Mucosa of rectum (tissue), 2 donors: ENCODE measurements around the gene GRIA1.

Experiments used
- H3K27ac ChIP-seq, 2 donors: one replicate each; pipeline ENCODE4 v1.7.0; 2013; ENCODE audit warnings: inconsistent platforms in 2 of 2, low read depth in 2 of 2, low read length in 2 of 2
- H3K27me3 ChIP-seq, 2 donors: one replicate each; pipeline ENCODE4 v1.7.0; 2013; ENCODE audit warnings: low read length in 2 of 2; ENCODE audit not compliant: control insufficient read depth in 2 of 2, insufficient read depth in 2 of 2
- H3K36me3 ChIP-seq, 2 donors: one replicate each; pipeline ENCODE4 v1.7.0; 2013; ENCODE audit warnings: low read length in 2 of 2; ENCODE audit not compliant: control insufficient read depth in 2 of 2, insufficient read depth in 2 of 2
- H3K4me1 ChIP-seq, 2 donors: one replicate each; pipeline ENCODE4 v1.7.0; 2013; ENCODE audit warnings: low read length in 2 of 2, mild to moderate bottlenecking in 1 of 2; ENCODE audit not compliant: control insufficient read depth in 2 of 2, insufficient read depth in 2 of 2
- H3K4me3 ChIP-seq, 2 donors: one replicate each; pipeline ENCODE4 v1.7.0; 2013; ENCODE audit warnings: low read length in 2 of 2
- H3K9ac ChIP-seq, 2 donors: one replicate each; pipeline ENCODE4 v1.7.0; 2013; ENCODE audit warnings: low read length in 2 of 2, low read depth in 1 of 2, mild to moderate bottlenecking in 1 of 2
- H3K9me3 ChIP-seq, 2 donors: one replicate each; pipeline ENCODE4 v1.7.0; 2013; ENCODE audit warnings: low read length in 2 of 2; ENCODE audit not compliant: control insufficient read depth in 2 of 2
- donor health status: healthy.
- donor health status: Normal muscosa, but diverticular disease.

GRIA1 gene

GRCh38 chr5:153539983-153540382 lies 49.5 kb downstream of the GRIA1 start:
- Histone ChIP-seq H3K36me3 (no peaks in the 10 kb centered on the region), H3K4me3 (no peak overlapping the region), H3K27ac (no peak overlapping the region), H3K9me3 (peaks cover 0 to 2% of the 10 kb centered on the region in 2 donors), H3K9ac (no peak overlapping the region), H3K27me3 (no peaks in the 10 kb centered on the region), H3K4me1 (no peaks in the 10 kb centered on the region)

- Histone ChIP-seq H3K4me3 (no peak overlapping the region), H3K27ac (no peak overlapping the region), H3K4me1 (no peaks in the 10 kb centered on the region), H3K27me3 (no peaks in the 10 kb centered on the region), H3K36me3 (no peaks in the 10 kb centered on the region), H3K9ac (no peak overlapping the region), H3K9me3 (no peaks in the 10 kb centered on the region)
These were observed 52.1 kb downstream of the GRIA1 start for GRCh38 chr5:153542536-153542935.

- no peak overlapping the region for H3K4me3 ChIP-seq
- H3K4me1 ChIP-seq = no peaks in the 10 kb centered on the region
- no peaks in the 10 kb centered on the region for H3K9me3 ChIP-seq
- H3K9ac ChIP-seq = no peak overlapping the region
- no peaks in the 10 kb centered on the region for H3K36me3 ChIP-seq
- H3K27ac ChIP-seq = no peak overlapping the region
- H3K27me3 ChIP-seq = no peaks in the 10 kb centered on the region
These were observed 52.8 kb downstream of the GRIA1 start for GRCh38 chr5:153543288-153543687.

GRCh38 chr5:153543959-153544470 lies 53.5 kb downstream of the GRIA1 start:
- H3K4me3 ChIP-seq = no peak overlapping the region
- no peaks in the 10 kb centered on the region for H3K4me1 ChIP-seq
- H3K27ac ChIP-seq = no peak overlapping the region
- no peaks in the 10 kb centered on the region for H3K36me3 ChIP-seq
- no peak overlapping the region for H3K9ac ChIP-seq
- H3K27me3 ChIP-seq = no peaks in the 10 kb centered on the region
- H3K9me3 ChIP-seq = no peaks in the 10 kb centered on the region

- H3K36me3 ChIP-seq = no peaks in the 10 kb centered on the region
- H3K27me3 ChIP-seq = no peaks in the 10 kb centered on the region
- no peaks in the 10 kb centered on the region for H3K9me3 ChIP-seq
- H3K4me3 ChIP-seq = no peak overlapping the region
- H3K9ac ChIP-seq = no peak overlapping the region
- no peak overlapping the region for H3K27ac ChIP-seq
- H3K4me1 ChIP-seq = no peaks in the 10 kb centered on the region
These were observed 54.2 kb downstream of the GRIA1 start for GRCh38 chr5:153544706-153545105.

GRCh38 chr5:153546566-153546965 lies 56.1 kb downstream of the GRIA1 start:
- Histone ChIP-seq H3K27me3 (no peaks in the 10 kb centered on the region), H3K9ac (no peak overlapping the region), H3K27ac (no peak overlapping the region), H3K9me3 (no peaks in the 10 kb centered on the region), H3K4me3 (no peak overlapping the region), H3K36me3 (no peaks in the 10 kb centered on the region), H3K4me1 (no peaks in the 10 kb centered on the region)

GRCh38 chr5:153551537-153552079 lies 61.1 kb downstream of the GRIA1 start:
- H3K27me3 ChIP-seq = no peaks in the 10 kb centered on the region
- no peak overlapping the region for H3K27ac ChIP-seq
- no peak overlapping the region for H3K4me3 ChIP-seq
- H3K4me1 ChIP-seq = no peaks in the 10 kb centered on the region
- H3K9me3 ChIP-seq = no peaks in the 10 kb centered on the region
- H3K36me3 ChIP-seq = no peaks in the 10 kb centered on the region
- H3K9ac ChIP-seq = no peak overlapping the region

GRCh38 chr5:153552886-153553285 lies 62.4 kb downstream of the GRIA1 start:
- H3K4me3 ChIP-seq = no peak overlapping the region
- H3K9ac ChIP-seq = no peak overlapping the region
- no peaks in the 10 kb centered on the region for H3K27me3 ChIP-seq
- H3K9me3 ChIP-seq = no peaks in the 10 kb centered on the region
- H3K36me3 ChIP-seq = no peaks in the 10 kb centered on the region
- H3K27ac ChIP-seq = no peak overlapping the region
- H3K4me1 ChIP-seq = no peaks in the 10 kb centered on the region

GRCh38 chr5:153555420-153556114 lies 65.1 kb downstream of the GRIA1 start:
- H3K36me3 ChIP-seq = no peaks in the 10 kb centered on the region
- no peak overlapping the region for H3K9ac ChIP-seq
- H3K27ac ChIP-seq = no peak overlapping the region
- H3K4me1 ChIP-seq = no peaks in the 10 kb centered on the region
- no peak overlapping the region for H3K4me3 ChIP-seq
- no peaks in the 10 kb centered on the region for H3K27me3 ChIP-seq
- no peaks in the 10 kb centered on the region for H3K9me3 ChIP-seq

GRCh38 chr5:153558957-153559356 lies 68.5 kb downstream of the GRIA1 start:
- no peak overlapping the region for H3K4me3 ChIP-seq
- H3K27ac ChIP-seq = no peak overlapping the region
- no peak overlapping the region for H3K9ac ChIP-seq
- H3K9me3 ChIP-seq = no peaks in the 10 kb centered on the region
- H3K36me3 ChIP-seq = no peaks in the 10 kb centered on the region
- H3K4me1 ChIP-seq = no peaks in the 10 kb centered on the region
- no peaks in the 10 kb centered on the region for H3K27me3 ChIP-seq
